Thymus (tissue), 11 donors: ENCODE measurements around the gene SUMF2. TPM values are rescaled to one million over a fixed set of nuclear protein-coding genes. Genes with fewer than 3 reads are reported as not detected.
"Not testable (repeated sequence)": the region's sequence is repeated elsewhere in the genome, so short reads cannot be mapped to it uniquely, and the experiment has no call there.

ENCODE experiments used
- DNase-seq, 9 donors: peaks; one replicate each; pipeline ENCODE4 v3.0.0-alpha.2; 2013; ENCODE audit warnings: low spot score in 9 of 9, low read depth in 6 of 9, missing footprints in 1 of 9
- H3K27ac ChIP-seq, 2 donors: one replicate each; pipeline ENCODE4 v1.5.1; 2013; ENCODE audit warnings: control low read depth in 1 of 2, low read depth in 1 of 2, low read length in 1 of 2, mild to moderate bottlenecking in 1 of 2, moderate library complexity in 1 of 2
- H3K27me3 ChIP-seq, 2 donors: one replicate each; pipeline ENCODE4 v1.5.1; 2013; ENCODE audit warnings: low read length in 1 of 2; ENCODE audit not compliant: control insufficient read depth in 2 of 2, insufficient read depth in 1 of 2
- H3K36me3 ChIP-seq, 2 donors: one replicate each; pipeline ENCODE4 v1.5.1; 2013; ENCODE audit warnings: low read length in 1 of 2, mild to moderate bottlenecking in 1 of 2, moderate library complexity in 1 of 2; ENCODE audit not compliant: control insufficient read depth in 2 of 2, insufficient read depth in 2 of 2
- H3K4me1 ChIP-seq, 2 donors: one replicate each; pipeline ENCODE4 v1.5.1; 2013; ENCODE audit warnings: low read length in 2 of 2; ENCODE audit not compliant: control insufficient read depth in 2 of 2, insufficient read depth in 2 of 2
- H3K4me3 ChIP-seq, 2 donors: one replicate each; pipeline ENCODE4 v1.5.1; 2013; ENCODE audit warnings: low read length in 2 of 2, control low read depth in 1 of 2, mild to moderate bottlenecking in 1 of 2
- H3K9me3 ChIP-seq, 2 donors: one replicate each; pipeline ENCODE4 v1.5.1; 2013; ENCODE audit warnings: low read length in 1 of 2, mild to moderate bottlenecking in 1 of 2; ENCODE audit not compliant: control insufficient read depth in 2 of 2, insufficient read depth in 1 of 2
- WGBS: extraction: QIAGEN DNeasy Blood & Tissue Kit; methylation state at CpG from one replicate; pipeline ENCODE4 v1.1.7; 2013; 5-methylcytosine and 5-hydroxymethylcytosine counted together
- polyA plus RNA-seq: library from polyadenylated mRNA; stranded (reverse); fragments of 200-250 nt; gene quantifications from one replicate; pipeline ENCODE4 v1.2.3, GENCODE V29; 2013
- total RNA-seq: library from RNA; stranded (reverse); fragments of 120-200 nt; gene quantifications from one replicate; pipeline ENCODE4 v1.2.4, GENCODE V29; 2013
- donor health status: healthy.

SUMF2 gene
- total and polyA plus RNA-seq, 2 donors, result 91.7 to 98.7 TPM

DNA sequence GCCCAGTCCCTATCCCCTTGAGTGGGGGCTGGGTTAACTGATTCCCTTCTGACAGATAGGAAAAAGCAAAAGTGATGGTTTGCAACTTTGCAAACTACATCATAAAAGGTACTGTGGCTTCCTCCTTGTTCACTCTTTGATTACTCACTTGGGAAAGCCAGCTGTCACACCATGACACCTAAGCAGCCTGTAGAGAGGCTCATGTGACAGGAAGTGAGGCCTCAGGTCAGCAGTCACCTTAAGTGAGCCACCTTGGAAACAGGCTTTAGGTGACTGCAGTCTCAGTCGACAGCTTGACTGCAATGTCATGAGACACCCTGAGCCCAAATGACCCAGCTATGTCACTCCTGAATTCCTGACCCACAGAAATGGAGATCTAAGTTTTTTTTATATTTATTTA lies 46.5 kb downstream of the SUMF2 start:
- no peaks in the 10 kb centered on the region for H3K4me1 ChIP-seq
- WGBS, result 91% methylated on average over 1 of the region's 1 CpG
- H3K4me3 ChIP-seq, result no peak overlapping the region
- H3K9me3 ChIP-seq, result no peaks in the 10 kb centered on the region
- H3K27me3 ChIP-seq, result peaks cover 0 to 7% of the 10 kb centered on the region in 2 donors
- H3K27ac ChIP-seq, result no peak overlapping the region
- H3K36me3 ChIP-seq, result no peaks in the 10 kb centered on the region
- DNase-seq, result no peak

DNA sequence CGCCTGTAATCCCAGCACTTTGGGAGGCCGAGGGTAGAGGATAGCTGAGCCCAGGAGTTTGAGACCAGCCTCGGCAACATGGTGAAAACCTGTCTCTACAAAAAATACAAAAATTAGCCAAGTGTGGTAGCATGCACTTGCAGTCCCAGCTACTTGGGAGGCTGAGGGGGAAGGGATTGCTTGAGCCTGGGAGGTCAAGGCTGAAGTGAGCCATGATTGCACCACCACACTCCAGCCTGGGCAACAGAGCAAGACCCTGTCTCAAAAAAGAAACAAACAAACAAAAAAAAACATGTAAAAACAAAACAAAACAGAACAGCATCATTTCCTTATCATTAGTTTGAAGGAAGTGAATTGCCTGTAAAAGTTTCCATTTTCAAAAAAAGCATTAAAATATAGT lies 48.2 kb downstream of the SUMF2 start:
- DNase-seq, H3K4me3 ChIP-seq: not testable (repeated sequence)

GRCh38 chr7:56115852-56116538 lies 51.9 kb downstream of the SUMF2 start, which contains the start of gene NUPR2:
Gene NUPR2, minus strand, starts transcription at chr7:56116417. Its CDS starts 103 bp downstream, at chr7:56116314.
- Histone ChIP-seq H3K4me1 (no peaks in the 10 kb centered on the region), H3K36me3 (no peaks in the 10 kb centered on the region), H3K27ac (no peak within 1 kb of the TSS), H3K27me3 (peaks cover 4 to 26% of the 10 kb centered on the region in 2 donors), H3K4me3 (no peak within 1 kb of the TSS), H3K9me3 (peaks cover 0 to 2% of the 10 kb centered on the region in 2 donors)
- DNase-seq, result no peak
- WGBS, result 12% methylated on average over 65 of the region's 65 CpGs

More for the DNA sequence above, 48.2 kb downstream of the SUMF2 start:
- 99% methylated on average over 3 of the region's 3 CpGs for WGBS
- H3K36me3 ChIP-seq, H3K9me3 ChIP-seq, H3K27ac ChIP-seq, H3K4me1 ChIP-seq: not testable (repeated sequence)
- peaks cover 4 to 23% of the 10 kb centered on the region in 2 donors for H3K27me3 ChIP-seq

DNA sequence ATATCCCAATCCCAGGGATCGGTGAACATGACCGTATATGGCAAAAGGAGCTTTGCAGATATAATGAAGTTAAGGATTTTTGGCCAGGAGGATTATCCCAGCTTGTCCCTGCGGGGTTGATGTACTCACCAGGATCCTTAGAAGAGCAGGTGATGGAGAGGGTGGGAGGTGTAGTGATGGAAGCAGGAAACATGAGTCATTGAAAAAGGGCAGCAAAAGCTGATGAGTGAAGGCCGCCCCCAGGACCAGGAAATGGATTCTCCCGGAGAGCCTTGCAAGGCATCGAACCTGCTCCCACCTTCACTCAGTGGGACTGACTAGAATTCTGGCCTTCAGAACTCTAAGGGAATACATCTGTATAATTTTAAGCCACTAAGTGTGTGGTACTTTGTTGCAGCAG lies 57.4 kb downstream of the SUMF2 start:
- no peaks in the 10 kb centered on the region for H3K36me3 ChIP-seq
- no peak for DNase-seq
- no peaks in the 10 kb centered on the region for H3K4me1 ChIP-seq
- peaks cover 0 to 11% of the 10 kb centered on the region in 2 donors for H3K27me3 ChIP-seq
- 93% methylated on average over 6 of the region's 6 CpGs for WGBS
- H3K4me3 ChIP-seq, result no peak overlapping the region
- no peaks in the 10 kb centered on the region for H3K9me3 ChIP-seq
- no peak overlapping the region for H3K27ac ChIP-seq

GRCh38 chr7:56124981-56125380 lies 60.9 kb downstream of the SUMF2 start:
- no peak for DNase-seq
- Histone ChIP-seq H3K27me3 (no peaks in the 10 kb centered on the region), H3K4me3 (no peak overlapping the region), H3K27ac (no peak overlapping the region), H3K9me3 (no peaks in the 10 kb centered on the region), H3K36me3 (no peaks in the 10 kb centered on the region), H3K4me1 (no peaks in the 10 kb centered on the region)
- 76% methylated on average over 6 of the region's 6 CpGs for WGBS

DNA sequence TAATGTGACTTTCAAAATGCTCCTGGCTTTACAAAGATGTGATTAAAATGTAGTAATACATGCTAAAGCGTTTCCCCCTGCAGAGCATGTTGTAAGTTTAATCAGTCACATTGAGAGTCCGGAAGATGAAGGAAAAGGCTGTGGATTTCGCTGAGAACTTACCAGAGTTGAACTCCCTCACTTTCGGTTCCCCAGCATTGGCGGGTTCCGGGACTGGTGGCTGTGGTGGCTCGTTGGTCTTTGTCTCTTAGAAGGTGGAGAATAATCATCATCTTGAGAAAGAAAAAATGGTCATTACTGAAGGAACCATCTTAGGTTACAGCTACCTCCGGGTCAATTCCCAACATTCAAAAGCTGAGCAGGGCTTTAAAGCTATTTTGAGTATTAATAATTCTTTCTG lies 61.7 kb downstream of the SUMF2 start:
- no peak for DNase-seq
- no peaks in the 10 kb centered on the region for H3K9me3 ChIP-seq
- H3K36me3 ChIP-seq, result no peaks in the 10 kb centered on the region
- 89% methylated on average over 8 of the region's 8 CpGs for WGBS
- H3K4me1 ChIP-seq, result no peaks in the 10 kb centered on the region
- no peak overlapping the region for H3K27ac ChIP-seq
- no peaks in the 10 kb centered on the region for H3K27me3 ChIP-seq
- H3K4me3 ChIP-seq, result no peak overlapping the region

DNA sequence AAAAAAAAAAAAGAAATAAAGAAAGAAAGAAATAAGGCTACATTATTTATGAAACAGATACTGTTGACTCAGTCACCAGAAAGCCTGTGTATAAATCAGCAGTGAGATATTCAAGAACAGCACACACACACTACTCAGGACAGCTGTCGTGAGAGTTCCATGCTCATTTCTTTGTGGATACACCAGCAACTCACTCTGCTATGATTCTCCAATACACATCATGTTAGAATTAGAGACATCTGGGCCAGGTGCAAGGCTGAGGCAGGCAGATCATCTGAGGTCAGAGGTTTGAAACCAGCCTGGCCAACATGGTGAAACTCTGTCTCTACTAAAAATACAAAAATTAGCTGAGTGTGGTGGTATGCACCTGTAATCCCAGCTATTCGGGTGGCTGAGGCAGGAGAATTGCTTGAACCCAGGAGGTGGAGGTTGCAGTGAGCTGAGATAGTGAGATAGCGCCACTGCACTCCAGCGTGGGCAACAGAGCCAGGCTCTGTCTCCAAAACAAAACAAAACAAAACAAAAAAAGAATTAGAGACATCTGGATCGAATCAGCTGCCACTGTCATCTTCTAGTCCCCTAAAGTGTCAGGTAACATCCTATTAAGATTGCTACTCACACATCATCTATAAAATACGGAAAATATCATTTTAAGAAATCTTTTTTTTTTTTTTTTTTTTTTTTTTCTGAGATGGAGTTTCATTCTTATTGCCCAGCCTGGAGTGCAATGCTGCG lies 63.3 kb downstream of the SUMF2 start:
- 86% methylated on average over 7 of the region's 7 CpGs for WGBS
- Histone ChIP-seq H3K36me3 (no peaks in the 10 kb centered on the region), H3K27ac (no peak overlapping the region), H3K4me1 (no peaks in the 10 kb centered on the region), H3K4me3 (no peak overlapping the region), H3K9me3 (no peaks in the 10 kb centered on the region), H3K27me3 (no peaks in the 10 kb centered on the region)
- DNase-seq, result no peak

Other genes starting within 250 kb of the SUMF2 start
- gene SEPTIN14, start 201.5 kb upstream of the SUMF2 start, total RNA-seq, result not detected
- under 0.01 TPM for gene SEPTIN14, start 201.5 kb upstream of the SUMF2 start, polyA plus RNA-seq
- 4.0 TPM for gene ZNF713, start 176.8 kb upstream of the SUMF2 start, total RNA-seq
- 2.3 TPM for gene ZNF713, start 176.8 kb upstream of the SUMF2 start, polyA plus RNA-seq
- 14.7 TPM for gene MRPS17, start 112.4 kb upstream of the SUMF2 start, total RNA-seq
- gene MRPS17, start 112.4 kb upstream of the SUMF2 start, polyA plus RNA-seq, result 17.1 TPM
- gene NIPSNAP2, start 99.7 kb upstream of the SUMF2 start, total RNA-seq, result 38.4 TPM
- 61.3 TPM for gene NIPSNAP2, start 99.7 kb upstream of the SUMF2 start, polyA plus RNA-seq
- 14.0 TPM for gene PSPH, start 12.8 kb upstream of the SUMF2 start, total RNA-seq
- 8.2 TPM for gene PSPH, start 12.8 kb upstream of the SUMF2 start, polyA plus RNA-seq
- 135 TPM for gene CCT6A, start 12.5 kb upstream of the SUMF2 start, total RNA-seq
- 198 TPM for gene CCT6A, start 12.5 kb upstream of the SUMF2 start, polyA plus RNA-seq
- gene PHKG1, start 28.7 kb downstream of the SUMF2 start, total RNA-seq, result 0.85 TPM
- gene PHKG1, start 28.7 kb downstream of the SUMF2 start, polyA plus RNA-seq, result 1.7 TPM
- gene CHCHD2, start 42.2 kb downstream of the SUMF2 start, total RNA-seq, result 550 TPM
- 350 TPM for gene CHCHD2, start 42.2 kb downstream of the SUMF2 start, polyA plus RNA-seq
- gene NUPR2, start 52.1 kb downstream of the SUMF2 start, total RNA-seq, result 0.38 TPM
- gene NUPR2, start 52.1 kb downstream of the SUMF2 start, polyA plus RNA-seq, result 0.75 TPM